Measurements from ENCODE around the gene ZNF780B. TPM values are rescaled to one million over a fixed set of nuclear protein-coding genes. Genes with fewer than 3 reads are reported as not detected.

Gene ZNF780B
- total and polyA plus RNA-seq, 2 of the 8 experiments (the other 6 are each of a cell fraction or from before 2014, with no cell fraction given) = 3.1 to 22.4 TPM

- H3K79me1 ChIP-seq (ENCODE audit: low read depth, low read length) = no peaks in the 10 kb centered on the region
- H3K9ac ChIP-seq (replicated peaks in 1 of 4; ENCODE audit: extremely low read depth in 1 of 4, low read depth in 3 of 4, low read length in 3 of 4) = peak within 1 kb of the TSS in 3 of 4 experiments; percentile 52 to 92 (median 53); a peak in 5 of 7 replicates
- no peaks in the 10 kb centered on the region for H3K9me3 ChIP-seq (ENCODE audit: insufficient read depth in 2 of 2, low read depth in 1 of 2, low read length in 1 of 2)
- H3K14ac ChIP-seq (ENCODE audit: insufficient read length) = no peak within 1 kb of the TSS
- peak within 1 kb of the TSS; percentile 79 to 100 (median 86) for H3K4me3 ChIP-seq (ENCODE audit: extremely low read depth in 1 of 4, insufficient read depth in 2 of 4, low read depth in 3 of 4, low read length in 4 of 4)
- H4K8ac ChIP-seq (ENCODE audit: extremely low read depth, insufficient read depth, low read length) = peak within 1 kb of the TSS; percentile 62
- ChIA-PET POLR2A (ENCODE audit: partially characterized antibody) (interaction anchor here (0.8 to 1.7 kb wide), 4 partner anchors 35 to 126 kb away, joined by 3 to 8 read pairs (median 3); partner anchors contain the start of gene ZNF780B), CTCF (ENCODE audit: partially characterized antibody) (interaction anchor here (0.7 to 1.0 kb wide), 2 partner anchors 50 to 121 kb away, joined by 3 to 4 read pairs; no protein-coding TSS in a partner anchor)
- peak within 1 kb of the TSS; percentile 62 for H2BK5ac ChIP-seq (ENCODE audit: low read depth, low read length)
- H3K4me2 ChIP-seq (ENCODE audit: insufficient read depth in 1 of 2, low read depth in 2 of 2, low read length in 2 of 2) = peak within 1 kb of the TSS; percentile 68 to 98
- 0 out of 2 replicates have a peak within 1 kb of the TSS, but pooled peaks have one; percentile 86 for H2AK5ac ChIP-seq (ENCODE audit: low read depth, low read length)
- 2% methylated on average over 45 of the region's 47 CpGs; no CpG with 5 or more reads in 1 of the 2 experiments for WGBS, 2 experiments (ENCODE audit: extremely low coverage in 1 of 2, insufficient coverage in 1 of 2, insufficient read length in 1 of 2, insufficient replicate concordance in 2 of 2, low coverage in 1 of 2, low lambda C conversion rate in 2 of 2, missing lambda C conversion rate in 1 of 2)
- peak within 1 kb of the TSS; percentile 58 for H3K27ac ChIP-seq (ENCODE audit: low read depth, low read length)
- H2BK15ac ChIP-seq (ENCODE audit: low read length) = no peak within 1 kb of the TSS
- H3K4me1 ChIP-seq (replicated peaks in 1 of 4; ENCODE audit: control insufficient read depth in 3 of 4, insufficient read depth in 4 of 4, low read length in 3 of 4) = peaks cover 0 to 2% (median 0%) of the 10 kb centered on the region in 4 experiments; a peak in 1 of 7 replicates
- H4K5ac ChIP-seq (ENCODE audit: insufficient read length, low read depth, low read length) = peak within 1 kb of the TSS; percentile 62
- peak; percentile 48 for FAIRE-seq
- peak; percentile 38 to 88 for DNase-seq (ENCODE audit: low read depth in 1 of 2, low spot score in 2 of 2)
- H4K91ac ChIP-seq (replicated peaks; ENCODE audit: insufficient read length, low read length) = peak within 1 kb of the TSS; percentile 61
- peak within 1 kb of the TSS; percentile 65 for H3K4ac ChIP-seq (replicated peaks; ENCODE audit: insufficient read length, low read depth, low read length)
- peak within 1 kb of the TSS; percentile 32 for H3K56ac ChIP-seq (replicated peaks; ENCODE audit: insufficient read length, low read depth, low read length)
- H3K79me2 ChIP-seq (ENCODE audit: control insufficient read depth in 1 of 2, insufficient read depth in 2 of 2, low read length in 2 of 2) = peaks cover 0 to 35% of the 10 kb centered on the region in 2 experiments; a peak in 2 of 4 replicates
- H2BK120ac ChIP-seq (replicated peaks; ENCODE audit: low read depth, low read length) = peak within 1 kb of the TSS; percentile 34
- peak within 1 kb of the TSS; percentile 78 for H2AFZ ChIP-seq (ENCODE audit: low read length)
- no peak within 1 kb of the TSS for H2BK20ac ChIP-seq (ENCODE audit: low read length)
- H2BK12ac ChIP-seq (ENCODE audit: low read depth, low read length) = no peak within 1 kb of the TSS
- peak within 1 kb of the TSS; percentile 34 for H3K18ac ChIP-seq (ENCODE audit: extremely low read depth, low read length)
- H3K23me2 ChIP-seq (ENCODE audit: low read depth, low read length) = peaks cover 5% of the 10 kb centered on the region
- no peaks in the 10 kb centered on the region for H3K36me3 ChIP-seq (ENCODE audit: control insufficient read depth in 2 of 4, insufficient read depth in 4 of 4, low read length in 3 of 4)
- H3K23ac ChIP-seq (ENCODE audit: insufficient read length) = no peak within 1 kb of the TSS
- H4K20me1 ChIP-seq (replicated peaks in 1 of 2; ENCODE audit: control insufficient read depth in 1 of 2, insufficient read depth in 2 of 2, low read length in 2 of 2) = no peaks in the 10 kb centered on the region
- H3K27me3 ChIP-seq (replicated peaks in 1 of 4; ENCODE audit: control insufficient read depth in 3 of 4, extremely low read depth in 1 of 4, insufficient read depth in 3 of 4, low read length in 3 of 4) = no peaks in the 10 kb centered on the region; a peak in 1 of 7 replicates
- TF ChIP-seq HDAC2 (IDR thresholded peaks at IDR 0.05; ENCODE audit: borderline replicate concordance in 1 of 2, low read depth in 2 of 2, low read length in 2 of 2) (peak in 1 of 2 experiments; percentile 54; a peak in 1 of 4 replicates), TBP (IDR thresholded peaks at IDR 0.05; ENCODE audit: low read depth, low read length) (peak; percentile 49; the same call in 1 of the 2 replicates), POLR2A (IDR thresholded peaks at IDR 0.05; ENCODE audit: control extremely low read depth in 1 of 2, low read depth in 2 of 2, low read length in 2 of 2) (peak; percentile 49 to 68), TAF7 (optimal IDR thresholded peaks at IDR 0.05; ENCODE audit: borderline replicate concordance, low read depth, low read length) (peak; percentile 32), SRF (IDR thresholded peaks at IDR 0.05; ENCODE audit: low read depth, low read length) (no peak), ATF2 (IDR thresholded peaks at IDR 0.05; ENCODE audit: low read length) (no peak), SAP30 (IDR thresholded peaks at IDR 0.05; ENCODE audit: insufficient read depth, insufficient replicate concordance, low read length) (no peak), CREB1 (IDR thresholded peaks at IDR 0.05) (peak; percentile 65)
Observed at GRCh38 chr19:40090241-40091204, 34.5 kb upstream of the ZNF780B start, which contains the start of gene ZNF780A. ZNF780A (minus strand) TSS chr19:40090943; CDS start chr19:40084753, 6,190 bp downstream.

Measured in H1 (cell line).